ENCODE measurements around the gene YIPF6. TPM values are rescaled to one million over a fixed set of nuclear protein-coding genes. Genes with fewer than 3 reads are reported as not detected.
A peak's percentile ranks its signal among the peaks of the same experiment; 100 is the strongest.

Gene YIPF6
- total and polyA plus RNA-seq, 9 of the 15 experiments (the other 6 are each of a cell fraction or from before 2014, with no cell fraction given) = 7.7 to 44.2 (median 22.4) TPM

DNA sequence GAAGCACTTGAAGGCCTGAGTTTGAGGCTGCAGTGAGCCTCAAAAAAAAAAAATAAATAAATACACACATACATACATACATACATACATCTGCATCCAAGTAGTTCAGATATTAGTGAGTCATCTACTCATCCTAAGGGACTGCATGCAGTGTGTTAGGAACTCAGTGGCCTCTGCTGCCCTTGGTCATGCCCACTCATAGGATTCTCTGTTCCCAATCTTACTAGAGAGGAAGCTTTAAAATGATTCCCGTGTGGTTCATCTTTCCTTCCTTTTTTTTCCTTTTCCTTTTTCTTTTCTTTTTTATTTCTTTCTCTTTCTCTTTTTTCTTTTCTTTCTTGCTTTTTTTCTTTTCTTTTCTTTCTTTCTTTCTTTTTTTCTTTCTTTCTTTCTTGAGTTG, 10.9 kb upstream of the YIPF6 start:
- no TSS peak for BruUV-seq (replicated peaks)
- ChIA-PET CTCF (ENCODE audit: low intra/inter-chr PET ratio) (no interaction called here), POLR2A (interaction anchor here (0.7 to 1.0 kb wide), 2 partner anchors 9 to 254 kb away, joined by 3 to 4 read pairs; no protein-coding TSS in a partner anchor)
- intact Hi-C loops (cut with micrococcal nuclease) (no loop called here), in situ Hi-C loops (cut with MboI) (no loop called here)
- TF ChIP-seq RBM34 (IDR thresholded peaks at IDR 0.05; ENCODE audit: borderline replicate concordance, insufficient read depth, low read length) (no peak), FOXA1 (IDR thresholded peaks at IDR 0.05; ENCODE audit: borderline replicate concordance) (no peak)
- TF ChIP-seq, protein P1, sequence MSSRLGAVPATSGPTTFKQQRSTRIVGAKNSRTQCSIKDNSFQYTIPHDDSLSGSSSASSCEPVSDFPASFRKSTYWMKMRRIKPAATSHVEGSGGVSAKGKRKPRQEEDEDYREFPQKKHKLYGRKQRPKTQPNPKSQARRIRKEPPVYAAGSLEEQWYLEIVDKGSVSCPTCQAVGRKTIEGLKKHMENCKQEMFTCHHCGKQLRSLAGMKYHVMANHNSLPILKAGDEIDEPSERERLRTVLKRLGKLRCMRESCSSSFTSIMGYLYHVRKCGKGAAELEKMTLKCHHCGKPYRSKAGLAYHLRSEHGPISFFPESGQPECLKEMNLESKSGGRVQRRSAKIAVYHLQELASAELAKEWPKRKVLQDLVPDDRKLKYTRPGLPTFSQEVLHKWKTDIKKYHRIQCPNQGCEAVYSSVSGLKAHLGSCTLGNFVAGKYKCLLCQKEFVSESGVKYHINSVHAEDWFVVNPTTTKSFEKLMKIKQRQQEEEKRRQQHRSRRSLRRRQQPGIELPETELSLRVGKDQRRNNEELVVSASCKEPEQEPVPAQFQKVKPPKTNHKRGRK (tag; IDR thresholded peaks at IDR 0.05) = peak; percentile 54
- Histone ChIP-seq H3K79me2 (ENCODE audit: control insufficient read depth, insufficient read depth, low read length) (no peaks in the 10 kb centered on the region), H3K4me3 (no peak overlapping the region), H4K20me1 (replicated peaks; ENCODE audit: control insufficient read depth, insufficient read depth, low read length) (no peaks in the 10 kb centered on the region), H2AFZ (ENCODE audit: low read depth, low read length) (no peak overlapping the region), H3K36me3 (ENCODE audit: control insufficient read depth, insufficient read depth, low read length) (no peaks in the 10 kb centered on the region), H3K4me2 (ENCODE audit: insufficient read depth, low read length) (no peak overlapping the region), H3K9me3 (replicated peaks; ENCODE audit: control insufficient read depth, insufficient read depth, low read depth, low read length) (no peaks in the 10 kb centered on the region), H3K4me1 (replicated peaks in 1 of 2; ENCODE audit: control insufficient read depth in 2 of 2, insufficient read depth in 2 of 2, low read length in 2 of 2) (peaks cover 0 to 3% of the 10 kb centered on the region in 2 experiments; a peak in 1 of 5 replicates), H3K9me1 (ENCODE audit: control insufficient read depth, insufficient read depth, low read length) (no peaks in the 10 kb centered on the region), H3K27ac (ENCODE audit: extremely low read depth, low read depth, low read length) (no peak overlapping the region), H3K9ac (ENCODE audit: insufficient read depth in 1 of 2, low read depth in 2 of 2, low read length in 2 of 2) (no peak overlapping the region), H3K27me3 (ENCODE audit: control insufficient read depth in 2 of 2, insufficient read depth in 2 of 2, low read length in 2 of 2) (no peaks in the 10 kb centered on the region)
- no peak for DNase-seq (ENCODE audit: extremely low read depth in 1 of 4, low spot score in 3 of 4)
- 43% methylated on average over 1 of the region's 1 CpG for WGBS (ENCODE audit: insufficient coverage, low coverage, missing lambda C conversion rate)
- FAIRE-seq = no peak
- no peak for ATAC-seq

DNA sequence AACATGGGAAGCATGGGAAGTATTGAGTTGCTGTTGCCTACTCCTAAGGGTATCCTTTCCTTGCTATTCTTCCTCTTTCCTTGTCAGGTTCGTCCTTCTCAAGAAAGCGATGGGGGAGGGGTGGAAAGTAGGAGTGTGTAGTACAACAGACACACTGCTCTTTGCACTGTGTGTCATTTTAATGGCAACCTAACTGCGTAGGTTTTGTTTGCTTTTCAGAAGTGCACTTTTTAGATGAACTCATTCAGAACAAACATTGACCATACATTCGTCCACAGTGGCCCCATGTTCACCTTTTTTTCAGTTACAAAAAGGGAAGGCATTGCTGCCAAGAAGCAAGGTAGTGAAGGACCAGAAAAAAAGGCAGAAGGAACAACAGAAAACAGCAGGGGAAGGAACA, 10.2 kb upstream of the YIPF6 start:
- Histone ChIP-seq H3K9ac (ENCODE audit: insufficient read depth in 1 of 2, low read depth in 2 of 2, low read length in 2 of 2) (no peak overlapping the region), H3K27me3 (ENCODE audit: control insufficient read depth in 2 of 2, insufficient read depth in 2 of 2, low read length in 2 of 2) (no peaks in the 10 kb centered on the region), H3K9me1 (ENCODE audit: control insufficient read depth, insufficient read depth, low read length) (no peaks in the 10 kb centered on the region), H3K79me2 (ENCODE audit: control insufficient read depth, insufficient read depth, low read length) (no peaks in the 10 kb centered on the region), H4K20me1 (replicated peaks; ENCODE audit: control insufficient read depth, insufficient read depth, low read length) (no peaks in the 10 kb centered on the region), H3K4me1 (replicated peaks in 1 of 2; ENCODE audit: control insufficient read depth in 2 of 2, insufficient read depth in 2 of 2, low read length in 2 of 2) (peaks cover 0 to 3% of the 10 kb centered on the region in 2 experiments; a peak in 1 of 5 replicates), H3K4me2 (ENCODE audit: insufficient read depth, low read length) (no peak overlapping the region), H3K36me3 (ENCODE audit: control insufficient read depth, insufficient read depth, low read length) (no peaks in the 10 kb centered on the region), H3K9me3 (replicated peaks; ENCODE audit: control insufficient read depth, insufficient read depth, low read depth, low read length) (no peaks in the 10 kb centered on the region), H3K4me3 (no peak overlapping the region), H3K27ac (ENCODE audit: extremely low read depth, low read depth, low read length) (no peak overlapping the region), H2AFZ (ENCODE audit: low read depth, low read length) (peak overlapping the region; percentile 51; the same call in 1 of the 2 replicates)
- intact Hi-C loops (cut with micrococcal nuclease) (no loop called here), in situ Hi-C loops (cut with MboI) (no loop called here)
- WGBS (ENCODE audit: insufficient coverage, low coverage, missing lambda C conversion rate) = 4% methylated on average over 4 of the region's 4 CpGs
- no peak for ATAC-seq
- FAIRE-seq = no peak
- no TSS peak for BruUV-seq (replicated peaks)
- CTCF ChIA-PET (ENCODE audit: low intra/inter-chr PET ratio) = no interaction called here
- no peak for DNase-seq (ENCODE audit: extremely low read depth in 1 of 4, low spot score in 3 of 4)
- POLR2A ChIA-PET = interaction anchor here (1.0 kb wide), 1 partner anchor 9 kb away, joined by 4 read pairs; no protein-coding TSS in a partner anchor
- TF ChIP-seq, protein P2, sequence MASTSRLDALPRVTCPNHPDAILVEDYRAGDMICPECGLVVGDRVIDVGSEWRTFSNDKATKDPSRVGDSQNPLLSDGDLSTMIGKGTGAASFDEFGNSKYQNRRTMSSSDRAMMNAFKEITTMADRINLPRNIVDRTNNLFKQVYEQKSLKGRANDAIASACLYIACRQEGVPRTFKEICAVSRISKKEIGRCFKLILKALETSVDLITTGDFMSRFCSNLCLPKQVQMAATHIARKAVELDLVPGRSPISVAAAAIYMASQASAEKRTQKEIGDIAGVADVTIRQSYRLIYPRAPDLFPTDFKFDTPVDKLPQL (IDR thresholded peaks at IDR 0.05; ENCODE audit: extremely low read depth, insufficient read length) = no peak
- TF ChIP-seq, protein P3, sequence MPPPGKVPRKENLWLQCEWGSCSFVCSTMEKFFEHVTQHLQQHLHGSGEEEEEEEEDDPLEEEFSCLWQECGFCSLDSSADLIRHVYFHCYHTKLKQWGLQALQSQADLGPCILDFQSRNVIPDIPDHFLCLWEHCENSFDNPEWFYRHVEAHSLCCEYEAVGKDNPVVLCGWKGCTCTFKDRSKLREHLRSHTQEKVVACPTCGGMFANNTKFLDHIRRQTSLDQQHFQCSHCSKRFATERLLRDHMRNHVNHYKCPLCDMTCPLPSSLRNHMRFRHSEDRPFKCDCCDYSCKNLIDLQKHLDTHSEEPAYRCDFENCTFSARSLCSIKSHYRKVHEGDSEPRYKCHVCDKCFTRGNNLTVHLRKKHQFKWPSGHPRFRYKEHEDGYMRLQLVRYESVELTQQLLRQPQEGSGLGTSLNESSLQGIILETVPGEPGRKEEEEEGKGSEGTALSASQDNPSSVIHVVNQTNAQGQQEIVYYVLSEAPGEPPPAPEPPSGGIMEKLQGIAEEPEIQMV (tag; conservative IDR thresholded peaks at IDR 0.05; ENCODE audit: low read depth) = no peak
- TF ChIP-seq ZNF668 (CRISPR knock-in tag; IDR thresholded peaks at IDR 0.05) = no peak
- TF ChIP-seq CREBBP (IDR thresholded peaks at IDR 0.05; ENCODE audit: low read depth, low read length) = no peak
- TF ChIP-seq EZH2 (IDR thresholded peaks at IDR 0.05; ENCODE audit: borderline replicate concordance, low read depth, low read length) = no peak
- TF ChIP-seq, protein P4, sequence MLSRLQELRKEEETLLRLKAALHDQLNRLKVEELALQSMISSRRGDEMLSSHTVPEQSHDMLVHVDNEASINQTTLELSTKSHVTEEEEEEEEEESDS (CRISPR knock-in tag; IDR thresholded peaks at IDR 0.05) = no peak
- TF ChIP-seq MYBL2 (IDR thresholded peaks at IDR 0.05; ENCODE audit: low read depth) = no peak
- TF ChIP-seq MYBL2 (CRISPR knock-in tag; IDR thresholded peaks at IDR 0.05; ENCODE audit: borderline replicate concordance) = no peak

Measured in K562 (cell line).